HepG2 (cell line): ENCODE measurements around the gene IGF2. TPM values are rescaled to one million over a fixed set of nuclear protein-coding genes. Genes with fewer than 3 reads are reported as not detected.

ENCODE experiments used
- AGO2 ChIP-seq: fragments of 200-400 bp; formaldehyde crosslinking; optimal IDR thresholded peaks from 2 replicates; pipeline ENCODE3; 2017; ENCODE audit warnings: mild to moderate bottlenecking, low read depth, low read length, moderate library complexity
- GATA4 ChIP-seq: sonication (generic); IDR thresholded peaks from 2 replicates; pipeline ENCODE4 v1.6.1; 2016; ENCODE audit warnings: antibody characterized with exemption, low read depth, borderline replicate concordance
- IKZF4 ChIP-seq: sonication (generic); formaldehyde crosslinking; IDR thresholded peaks from 2 replicates; pipeline ENCODE4 v1.5.1; 2020; ENCODE audit warnings: borderline replicate concordance, mild to moderate bottlenecking, low read depth, missing genetic modification reagents; ENCODE audit errors: not compliant biosample characterization
- NRL ChIP-seq: sonication (generic); formaldehyde crosslinking; IDR thresholded peaks from 2 replicates; pipeline ENCODE4 v1.5.0; 2020; ENCODE audit warnings: missing genetic modification reagents, mild to moderate bottlenecking, moderate library complexity, borderline replicate concordance
- PAF1 ChIP-seq: IDR thresholded peaks from 2 replicates; pipeline ENCODE4 v1.6.1; 2016; ENCODE audit warnings: missing genetic modification reagents, missing compliant biosample characterization
- PAX8 ChIP-seq: sonication (generic); formaldehyde crosslinking; IDR thresholded peaks from 2 replicates; pipeline ENCODE4 v1.8.0; 2022; ENCODE audit warnings: mild to moderate bottlenecking, missing genetic modification reagents, borderline replicate concordance
- SIN3B ChIP-seq: fragments of 150-350 bp; IDR thresholded peaks from 2 replicates; pipeline ENCODE4 v1.6.1; 2014; ENCODE audit warnings: low read length
- SRY ChIP-seq: sonication (generic); formaldehyde crosslinking; IDR thresholded peaks from 2 replicates; pipeline ENCODE4 v1.8.0; 2022; ENCODE audit warnings: mild to moderate bottlenecking, missing genetic modification reagents
- ZIK1 ChIP-seq: sonication (generic); formaldehyde crosslinking; IDR thresholded peaks from 2 replicates; pipeline ENCODE4 v1.5.0; 2020; ENCODE audit warnings: mild to moderate bottlenecking, low read depth, missing genetic modification reagents, borderline replicate concordance
- ZNF230 ChIP-seq: sonication (generic); formaldehyde crosslinking; IDR thresholded peaks from 2 replicates; pipeline ENCODE4 v1.4.0; 2020; ENCODE audit warnings: mild to moderate bottlenecking, missing genetic modification reagents
- ZNF441 ChIP-seq: sonication (generic); formaldehyde crosslinking; IDR thresholded peaks from 2 replicates; pipeline ENCODE4 v1.7.0; 2021; ENCODE audit warnings: missing genetic modification reagents, borderline replicate concordance
- ZNF550 ChIP-seq: sonication (generic); formaldehyde crosslinking; IDR thresholded peaks from 2 replicates; pipeline ENCODE4 v1.4.0; 2020; ENCODE audit warnings: mild to moderate bottlenecking, missing genetic modification reagents, borderline replicate concordance
- ZNF709 ChIP-seq: sonication (generic); formaldehyde crosslinking; IDR thresholded peaks from 2 replicates; pipeline ENCODE4 v1.5.0; 2020; ENCODE audit warnings: mild to moderate bottlenecking, missing genetic modification reagents
- ZNF772 ChIP-seq: sonication (generic); formaldehyde crosslinking; IDR thresholded peaks from 2 replicates; pipeline ENCODE4 v1.5.0; 2020; ENCODE audit warnings: mild to moderate bottlenecking, missing genetic modification reagents
- ZNF83 ChIP-seq: sonication (generic); formaldehyde crosslinking; IDR thresholded peaks from 2 replicates; pipeline ENCODE4 v1.4.0; 2020; ENCODE audit warnings: missing genetic modification reagents, mild to moderate bottlenecking, borderline replicate concordance
- polyA plus RNA-seq, 8 experiments: library from polyadenylated mRNA; depleted of rRNA in 3 of 8; stranded (reverse) in 7 of 8; unstranded in 1 of 8; fragments of >200 nt; fragmentation: Illumina TruSeq in 4 of 8; extraction: Trizol in 4 of 8; gene quantifications; 2 replicates each; pipeline versions ENCODE4 v1.2.1 to v1.2.3, GENCODE V29; 2011 to 2016; ENCODE audit warnings: low read depth in 4 of 8, missing spikeins in 1 of 8, mixed read lengths in 1 of 8; ENCODE audit not compliant: insufficient read depth in 1 of 8
- total RNA-seq, 5 experiments: library from RNA; depleted of rRNA; stranded (reverse); fragments of >200 nt; fragmentation: Illumina TruSeq; extraction: Trizol; gene quantifications; 2 replicates each; pipeline ENCODE4 v1.2.3, GENCODE V29; 2016; ENCODE audit warnings: low read depth in 1 of 5
- TF ChIP-seq, protein P1 (sequence below): sonication (generic); formaldehyde crosslinking; IDR thresholded peaks from 2 replicates; pipeline ENCODE4 v1.5.0; 2020; ENCODE audit warnings: missing genetic modification reagents, mild to moderate bottlenecking, borderline replicate concordance
- TF ChIP-seq, protein P2 (sequence below): sonication (generic); formaldehyde crosslinking; IDR thresholded peaks from 2 replicates; pipeline ENCODE4 v1.4.0; 2020; ENCODE audit warnings: mild to moderate bottlenecking, missing genetic modification reagents, borderline replicate concordance
- TF ChIP-seq, protein P3 (sequence below): sonication (generic); formaldehyde crosslinking; conservative IDR thresholded peaks from 2 replicates; pipeline ENCODE4 v1.8.0; 2022; ENCODE audit warnings: mild to moderate bottlenecking, moderate library complexity, missing genetic modification reagents
- TF ChIP-seq, protein P4 (sequence below): sonication (generic); formaldehyde crosslinking; IDR thresholded peaks from 2 replicates; pipeline ENCODE4 v1.4.0; 2020; ENCODE audit warnings: missing genetic modification reagents

The IGF2 gene
- total and polyA plus RNA-seq, 2 of the 13 experiments (the other 11 are each of a cell fraction or from before 2014, with no cell fraction given), result 79.1 to 254 TPM

DNA sequence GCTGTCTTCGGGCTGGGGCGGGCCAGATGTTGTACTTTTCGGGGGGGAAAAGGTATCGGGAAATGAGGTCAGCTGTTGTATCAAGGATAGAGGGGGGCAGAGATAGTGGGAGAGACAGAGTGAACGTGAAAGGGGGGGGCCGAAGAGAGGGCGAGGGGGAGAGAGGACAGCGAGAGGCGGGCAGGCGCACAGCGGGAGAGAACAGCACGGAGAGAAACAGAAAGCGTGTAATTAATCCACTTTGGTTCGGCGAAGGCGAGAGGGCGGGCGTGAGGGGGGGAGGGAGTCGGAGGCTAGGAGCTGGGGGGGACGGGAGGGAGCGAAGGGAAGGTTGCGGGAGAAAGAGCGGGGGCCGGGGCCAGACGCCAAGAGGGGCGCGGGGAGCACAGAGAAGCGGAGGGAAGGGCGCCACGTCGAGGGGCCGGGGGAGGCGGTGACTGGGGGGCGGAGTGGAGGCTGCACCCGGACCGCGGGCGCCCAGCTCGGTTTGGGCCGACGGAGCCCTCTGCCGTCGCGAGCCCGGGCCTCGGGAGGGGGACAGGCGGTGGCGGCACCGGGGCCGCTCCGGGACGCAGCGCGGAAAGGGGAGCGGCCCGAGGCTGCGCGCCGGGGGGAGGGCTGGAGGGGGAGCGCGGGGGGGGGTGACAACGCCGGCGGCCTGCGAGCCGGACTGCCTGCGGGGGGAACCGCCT is 612 bp downstream of the IGF2 start (continued):
- TF ChIP-seq ZNF709 (CRISPR knock-in tag) (peak; percentile 60; the same call in 1 of the 2 replicates), IKZF4 (CRISPR knock-in tag) (peak; percentile 60), ZNF772 (CRISPR knock-in tag) (peak; percentile 53; the same call in 1 of the 2 replicates), NRL (CRISPR knock-in tag) (no peak), ZNF441 (CRISPR knock-in tag) (no peak), GATA4 (no peak), ZNF230 (CRISPR knock-in tag) (no peak), SRY (CRISPR knock-in tag) (no peak), ZNF550 (no peak), ZIK1 (CRISPR knock-in tag) (0 out of 2 replicates have a peak, but pooled peaks have one; percentile 5), SIN3B (no peak), PAF1 (CRISPR knock-in tag) (peak; percentile 78; the same call in 1 of the 2 replicates), AGO2 (peak; percentile 96), ZNF83 (no peak), PAX8 (CRISPR knock-in tag) (0 out of 2 replicates have a peak, but pooled peaks have one; percentile 79)
- TF ChIP-seq, protein P1, sequence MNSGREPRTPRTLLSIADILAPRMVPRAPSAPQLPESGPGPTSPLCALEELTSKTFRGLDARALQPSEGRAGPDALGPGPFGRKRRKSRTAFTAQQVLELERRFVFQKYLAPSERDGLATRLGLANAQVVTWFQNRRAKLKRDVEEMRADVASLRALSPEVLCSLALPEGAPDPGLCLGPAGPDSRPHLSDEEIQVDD (CRISPR knock-in tag), result no peak
- TF ChIP-seq, protein P2, sequence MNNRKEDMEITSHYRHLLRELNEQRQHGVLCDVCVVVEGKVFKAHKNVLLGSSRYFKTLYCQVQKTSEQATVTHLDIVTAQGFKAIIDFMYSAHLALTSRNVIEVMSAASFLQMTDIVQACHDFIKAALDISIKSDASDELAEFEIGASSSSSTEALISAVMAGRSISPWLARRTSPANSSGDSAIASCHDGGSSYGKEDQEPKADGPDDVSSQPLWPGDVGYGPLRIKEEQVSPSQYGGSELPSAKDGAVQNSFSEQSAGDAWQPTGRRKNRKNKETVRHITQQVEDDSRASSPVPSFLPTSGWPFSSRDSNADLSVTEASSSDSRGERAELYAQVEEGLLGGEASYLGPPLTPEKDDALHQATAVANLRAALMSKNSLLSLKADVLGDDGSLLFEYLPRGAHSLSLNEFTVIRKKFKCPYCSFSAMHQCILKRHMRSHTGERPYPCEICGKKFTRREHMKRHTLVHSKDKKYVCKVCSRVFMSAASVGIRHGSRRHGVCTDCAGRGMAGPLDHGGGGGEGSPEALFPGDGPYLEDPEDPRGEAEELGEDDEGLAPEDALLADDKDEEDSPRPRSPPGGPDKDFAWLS (CRISPR knock-in tag), result no peak
- TF ChIP-seq, protein P3, sequence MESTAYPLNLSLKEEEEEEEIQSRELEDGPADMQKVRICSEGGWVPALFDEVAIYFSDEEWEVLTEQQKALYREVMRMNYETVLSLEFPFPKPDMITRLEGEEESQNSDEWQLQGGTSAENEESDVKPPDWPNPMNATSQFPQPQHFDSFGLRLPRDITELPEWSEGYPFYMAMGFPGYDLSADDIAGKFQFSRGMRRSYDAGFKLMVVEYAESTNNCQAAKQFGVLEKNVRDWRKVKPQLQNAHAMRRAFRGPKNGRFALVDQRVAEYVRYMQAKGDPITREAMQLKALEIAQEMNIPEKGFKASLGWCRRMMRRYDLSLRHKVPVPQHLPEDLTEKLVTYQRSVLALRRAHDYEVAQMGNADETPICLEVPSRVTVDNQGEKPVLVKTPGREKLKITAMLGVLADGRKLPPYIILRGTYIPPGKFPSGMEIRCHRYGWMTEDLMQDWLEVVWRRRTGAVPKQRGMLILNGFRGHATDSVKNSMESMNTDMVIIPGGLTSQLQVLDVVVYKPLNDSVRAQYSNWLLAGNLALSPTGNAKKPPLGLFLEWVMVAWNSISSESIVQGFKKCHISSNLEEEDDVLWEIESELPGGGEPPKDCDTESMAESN, result 0 out of 2 replicates have a peak, but pooled peaks have one; percentile 21
- TF ChIP-seq, protein P4, sequence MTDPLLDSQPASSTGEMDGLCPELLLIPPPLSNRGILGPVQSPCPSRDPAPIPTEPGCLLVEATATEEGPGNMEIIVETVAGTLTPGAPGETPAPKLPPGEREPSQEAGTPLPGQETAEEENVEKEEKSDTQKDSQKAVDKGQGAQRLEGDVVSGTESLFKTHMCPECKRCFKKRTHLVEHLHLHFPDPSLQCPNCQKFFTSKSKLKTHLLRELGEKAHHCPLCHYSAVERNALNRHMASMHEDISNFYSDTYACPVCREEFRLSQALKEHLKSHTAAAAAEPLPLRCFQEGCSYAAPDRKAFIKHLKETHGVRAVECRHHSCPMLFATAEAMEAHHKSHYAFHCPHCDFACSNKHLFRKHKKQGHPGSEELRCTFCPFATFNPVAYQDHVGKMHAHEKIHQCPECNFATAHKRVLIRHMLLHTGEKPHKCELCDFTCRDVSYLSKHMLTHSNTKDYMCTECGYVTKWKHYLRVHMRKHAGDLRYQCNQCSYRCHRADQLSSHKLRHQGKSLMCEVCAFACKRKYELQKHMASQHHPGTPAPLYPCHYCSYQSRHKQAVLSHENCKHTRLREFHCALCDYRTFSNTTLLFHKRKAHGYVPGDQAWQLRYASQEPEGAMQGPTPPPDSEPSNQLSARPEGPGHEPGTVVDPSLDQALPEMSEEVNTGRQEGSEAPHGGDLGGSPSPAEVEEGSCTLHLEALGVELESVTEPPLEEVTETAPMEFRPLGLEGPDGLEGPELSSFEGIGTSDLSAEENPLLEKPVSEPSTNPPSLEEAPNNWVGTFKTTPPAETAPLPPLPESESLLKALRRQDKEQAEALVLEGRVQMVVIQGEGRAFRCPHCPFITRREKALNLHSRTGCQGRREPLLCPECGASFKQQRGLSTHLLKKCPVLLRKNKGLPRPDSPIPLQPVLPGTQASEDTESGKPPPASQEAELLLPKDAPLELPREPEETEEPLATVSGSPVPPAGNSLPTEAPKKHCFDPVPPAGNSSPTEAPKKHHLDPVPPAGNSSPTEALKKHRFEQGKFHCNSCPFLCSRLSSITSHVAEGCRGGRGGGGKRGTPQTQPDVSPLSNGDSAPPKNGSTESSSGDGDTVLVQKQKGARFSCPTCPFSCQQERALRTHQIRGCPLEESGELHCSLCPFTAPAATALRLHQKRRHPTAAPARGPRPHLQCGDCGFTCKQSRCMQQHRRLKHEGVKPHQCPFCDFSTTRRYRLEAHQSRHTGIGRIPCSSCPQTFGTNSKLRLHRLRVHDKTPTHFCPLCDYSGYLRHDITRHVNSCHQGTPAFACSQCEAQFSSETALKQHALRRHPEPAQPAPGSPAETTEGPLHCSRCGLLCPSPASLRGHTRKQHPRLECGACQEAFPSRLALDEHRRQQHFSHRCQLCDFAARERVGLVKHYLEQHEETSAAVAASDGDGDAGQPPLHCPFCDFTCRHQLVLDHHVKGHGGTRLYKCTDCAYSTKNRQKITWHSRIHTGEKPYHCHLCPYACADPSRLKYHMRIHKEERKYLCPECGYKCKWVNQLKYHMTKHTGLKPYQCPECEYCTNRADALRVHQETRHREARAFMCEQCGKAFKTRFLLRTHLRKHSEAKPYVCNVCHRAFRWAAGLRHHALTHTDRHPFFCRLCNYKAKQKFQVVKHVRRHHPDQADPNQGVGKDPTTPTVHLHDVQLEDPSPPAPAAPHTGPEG (CRISPR knock-in tag), result no peak
